Calu3 (cell line): ENCODE results near the gene FFAR3. TPM values are rescaled to one million over a fixed set of nuclear protein-coding genes. Genes with fewer than 3 reads are reported as not detected.

Source experiments
- BruUV-seq: library from RNA; stranded (reverse); fragments of 400-500 nt; replicated peaks from 2 replicates; lab custom pipeline; 2021; lab: Mats Ljungman, UMichigan
- CTCF ChIA-PET: fragments of 300-600 bp; sonication (Branson Sonifier 250); formaldehyde crosslinking; loops from one replicate; lab custom pipeline; 2022; ENCODE audit warnings: antibody characterized with exemption; lab: Charles Lee
- DNase-seq: peaks from one replicate; pipeline ENCODE4 v3.0.0; 2022
- H3K27ac Mint-ChIP-seq: one replicate; pipeline ENCODE4 v1.8.0; 2022; ENCODE audit warnings: mixed read lengths; ENCODE audit not compliant: unreplicated experiment
- H3K27me3 Mint-ChIP-seq: one replicate; pipeline ENCODE4 v1.8.0; 2022; ENCODE audit warnings: mixed read lengths; ENCODE audit not compliant: unreplicated experiment
- H3K36me3 Mint-ChIP-seq: one replicate; pipeline ENCODE4 v1.8.0; 2022; ENCODE audit warnings: mild to moderate bottlenecking, moderate library complexity, mixed read lengths; ENCODE audit not compliant: insufficient read depth, unreplicated experiment
- H3K4me1 Mint-ChIP-seq: one replicate; pipeline ENCODE4 v1.8.0; 2022; ENCODE audit warnings: mild to moderate bottlenecking, low read depth, mixed read lengths; ENCODE audit not compliant: unreplicated experiment
- H3K4me3 Mint-ChIP-seq: one replicate; pipeline ENCODE4 v1.8.0; 2022; ENCODE audit warnings: mild to moderate bottlenecking, low read depth, moderate library complexity, mixed read lengths; ENCODE audit not compliant: unreplicated experiment
- H3K9me3 Mint-ChIP-seq: one replicate; pipeline ENCODE4 v1.8.0; 2022; ENCODE audit warnings: low read depth, mixed read lengths; ENCODE audit not compliant: unreplicated experiment
- intact Hi-C: fragments of 100-400 bp; cut with micrococcal nuclease; formaldehyde crosslinking; loops from one replicate; pipeline ENCODE4 v1.10.0; 2022; ENCODE audit not compliant: unreplicated experiment
- total RNA-seq: library from RNA; stranded (reverse); gene quantifications from 2 replicates; pipeline ENCODE4 v1.2.3, GENCODE V29; 2022
- TF ChIP-seq, protein P1 (sequence below): fragments of 200-600 bp; IDR thresholded peaks from one replicate; pipeline ENCODE4 v1.8.0; 2022; ENCODE audit warnings: antibody characterized with exemption; ENCODE audit not compliant: unreplicated experiment

FFAR3 gene
- total RNA-seq, 1 experiment from 2014 or later: not detected

DNA sequence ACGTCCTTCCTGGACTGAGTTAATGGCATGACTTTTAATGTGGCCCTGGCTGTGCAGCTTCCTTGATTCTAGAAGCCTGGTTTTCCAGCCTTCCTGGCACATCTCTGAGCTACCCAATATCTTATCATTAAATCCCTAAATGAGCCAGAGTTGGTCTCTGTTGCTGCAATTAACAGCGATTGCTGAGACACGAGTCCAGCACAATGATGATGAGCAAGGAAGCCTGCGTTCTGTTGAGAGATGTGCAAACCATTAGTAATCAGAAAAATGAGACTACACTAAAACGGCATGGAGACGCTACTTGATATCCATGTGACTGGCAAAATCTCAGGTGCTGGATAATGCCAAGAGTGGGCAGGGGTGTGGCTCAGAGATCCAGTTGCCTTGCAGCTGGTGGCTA is 38.8 kb downstream of the FFAR3 start:
- Mint-ChIP-seq H3K4me3 (no peak overlapping the region), H3K27ac (no peak overlapping the region), H3K4me1 (no peaks in the 10 kb centered on the region), H3K27me3 (peaks cover 43% of the 10 kb centered on the region), H3K9me3 (no peaks in the 10 kb centered on the region), H3K36me3 (no peaks in the 10 kb centered on the region)
- no TSS peak for BruUV-seq
- TF ChIP-seq, protein P1, sequence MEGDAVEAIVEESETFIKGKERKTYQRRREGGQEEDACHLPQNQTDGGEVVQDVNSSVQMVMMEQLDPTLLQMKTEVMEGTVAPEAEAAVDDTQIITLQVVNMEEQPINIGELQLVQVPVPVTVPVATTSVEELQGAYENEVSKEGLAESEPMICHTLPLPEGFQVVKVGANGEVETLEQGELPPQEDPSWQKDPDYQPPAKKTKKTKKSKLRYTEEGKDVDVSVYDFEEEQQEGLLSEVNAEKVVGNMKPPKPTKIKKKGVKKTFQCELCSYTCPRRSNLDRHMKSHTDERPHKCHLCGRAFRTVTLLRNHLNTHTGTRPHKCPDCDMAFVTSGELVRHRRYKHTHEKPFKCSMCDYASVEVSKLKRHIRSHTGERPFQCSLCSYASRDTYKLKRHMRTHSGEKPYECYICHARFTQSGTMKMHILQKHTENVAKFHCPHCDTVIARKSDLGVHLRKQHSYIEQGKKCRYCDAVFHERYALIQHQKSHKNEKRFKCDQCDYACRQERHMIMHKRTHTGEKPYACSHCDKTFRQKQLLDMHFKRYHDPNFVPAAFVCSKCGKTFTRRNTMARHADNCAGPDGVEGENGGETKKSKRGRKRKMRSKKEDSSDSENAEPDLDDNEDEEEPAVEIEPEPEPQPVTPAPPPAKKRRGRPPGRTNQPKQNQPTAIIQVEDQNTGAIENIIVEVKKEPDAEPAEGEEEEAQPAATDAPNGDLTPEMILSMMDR: no peak
- CTCF ChIA-PET: interaction anchor here (1.0 kb wide), 1 partner anchor 30 kb away, joined by 7 read pairs; no protein-coding TSS in a partner anchor
- no peak for DNase-seq
- intact Hi-C loops: no loop called here

DNA sequence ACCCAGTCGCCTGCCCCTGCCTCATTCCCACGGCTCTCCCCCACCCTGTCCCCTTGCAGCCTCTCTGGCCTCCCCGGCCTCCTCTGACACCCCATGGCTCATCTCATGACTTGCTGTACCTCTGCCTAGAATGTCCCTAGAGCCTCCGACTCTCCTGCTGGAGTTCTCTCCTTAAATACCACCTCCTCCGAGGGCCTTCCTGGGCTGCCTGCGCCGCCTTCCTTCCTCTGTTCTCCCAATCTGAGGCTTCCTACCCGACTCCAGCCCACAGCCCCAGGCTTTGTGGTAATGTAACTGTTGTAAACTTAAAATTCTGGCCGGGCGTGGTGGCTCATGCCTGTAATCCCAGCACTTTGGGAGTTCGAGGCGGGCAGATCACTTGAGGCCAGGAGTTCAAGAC is 40.3 kb downstream of the FFAR3 start:
- BruUV-seq: no TSS peak
- peaks cover 45% of the 10 kb centered on the region for H3K27me3 Mint-ChIP-seq
- H3K36me3 Mint-ChIP-seq: no peaks in the 10 kb centered on the region
- intact Hi-C loops: no loop called here
- TF ChIP-seq, protein P1: no peak
- H3K4me3 Mint-ChIP-seq: no peak overlapping the region
- no peaks in the 10 kb centered on the region for H3K4me1 Mint-ChIP-seq
- H3K9me3 Mint-ChIP-seq: no peaks in the 10 kb centered on the region
- no peak for DNase-seq
- CTCF ChIA-PET: no interaction called here
- no peak overlapping the region for H3K27ac Mint-ChIP-seq

DNA sequence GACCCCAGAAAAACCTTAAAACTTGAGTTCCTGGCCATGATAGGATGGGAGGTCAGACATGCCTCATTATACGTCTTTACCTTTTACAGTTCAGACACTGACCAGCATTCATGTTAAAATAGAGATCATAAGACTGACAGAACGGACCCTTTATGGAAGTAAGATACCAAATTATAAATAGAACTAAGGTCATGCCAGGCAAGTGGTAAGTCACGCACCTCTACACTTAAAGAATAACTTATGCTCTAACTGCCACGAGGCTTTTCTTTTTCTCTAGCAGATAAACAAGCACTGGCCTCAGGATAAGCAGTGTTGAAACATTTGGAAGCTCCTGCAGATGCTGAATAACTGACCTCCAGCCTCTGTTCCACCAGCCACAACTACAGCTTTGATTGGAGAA is 41.0 kb downstream of the FFAR3 start:
- no peak for DNase-seq
- Mint-ChIP-seq H3K36me3 (no peaks in the 10 kb centered on the region), H3K9me3 (no peaks in the 10 kb centered on the region), H3K4me3 (no peak overlapping the region), H3K4me1 (no peaks in the 10 kb centered on the region), H3K27ac (no peak overlapping the region), H3K27me3 (peaks cover 45% of the 10 kb centered on the region)
- CTCF ChIA-PET: no interaction called here
- intact Hi-C loops: no loop called here
- TF ChIP-seq, protein P1: no peak
- no TSS peak for BruUV-seq

DNA sequence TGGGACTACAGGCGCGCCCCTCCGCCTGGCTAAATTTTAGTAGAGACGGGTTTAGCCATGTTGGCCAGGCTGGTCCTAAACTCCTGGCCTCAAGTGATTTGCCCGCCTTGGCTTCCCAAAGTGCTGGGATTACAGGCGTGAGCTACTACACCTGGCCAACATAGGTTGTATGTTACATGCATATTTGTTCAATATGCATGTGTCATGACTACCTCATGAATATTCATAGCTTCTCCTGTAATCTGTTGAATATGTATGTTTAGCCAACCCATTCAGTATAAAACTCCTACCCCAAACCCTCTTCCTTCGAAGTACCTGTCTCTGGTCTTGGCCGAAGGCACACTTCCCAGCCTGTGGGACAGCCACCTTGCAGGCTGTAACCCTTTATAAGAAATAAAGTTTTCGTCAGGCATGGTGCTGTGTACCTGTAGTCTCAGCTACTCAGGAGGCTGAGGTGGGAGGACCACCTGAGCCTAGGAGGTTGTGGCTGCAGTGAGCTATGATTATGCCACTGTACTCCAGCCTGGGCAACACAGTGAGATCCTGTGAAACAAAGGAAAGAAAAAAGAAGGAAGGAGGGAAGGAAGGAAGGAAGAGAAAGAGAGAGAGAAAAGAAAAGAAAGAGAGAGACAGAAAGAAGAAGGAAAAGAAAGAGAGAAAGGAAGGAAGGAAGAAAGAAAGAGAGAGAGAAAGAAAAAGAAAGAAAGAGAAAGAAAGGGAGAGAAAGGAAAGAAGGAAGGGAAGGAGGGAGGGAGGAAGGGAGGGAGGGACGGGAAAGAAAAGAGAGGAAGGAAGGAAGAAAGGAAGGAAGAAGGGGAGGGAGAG is 41.9 kb downstream of the FFAR3 start:
- Mint-ChIP-seq H3K4me3 (no peak overlapping the region), H3K9me3 (no peaks in the 10 kb centered on the region), H3K27me3 (peaks cover 53% of the 10 kb centered on the region), H3K4me1 (no peaks in the 10 kb centered on the region), H3K27ac (no peak overlapping the region), H3K36me3 (no peaks in the 10 kb centered on the region)
- CTCF ChIA-PET: no interaction called here
- BruUV-seq: no TSS peak
- TF ChIP-seq, protein P1: no peak
- intact Hi-C loops: no loop called here
- DNase-seq: no peak
